Naive thymus-derived CD4-positive, alpha-beta T cell (primary cell): ENCODE data around the gene TMPRSS7. TPM values are rescaled to one million over a fixed set of nuclear protein-coding genes. Genes with fewer than 3 reads are reported as not detected.
A peak's percentile ranks its signal among the peaks of the same experiment; 100 is the strongest.

Source experiments
- ATAC-seq: fragments of 150-1000 bp; cut with Tn5 transposase; 2 replicates; pipeline ENCODE4 v1.10.0; 2021; ENCODE audit warnings: mild to moderate bottlenecking, moderate library complexity
- CTCF ChIA-PET: fragments of 350-600 bp; sonication (Branson Sonifier 250); formaldehyde crosslinking; loops from one replicate; lab custom pipeline; 2021; ENCODE audit warnings: antibody characterized with exemption; lab: Charles Lee
- POLR2A ChIA-PET: fragments of 350-600 bp; sonication (Branson Sonifier 250); formaldehyde crosslinking; loops from one replicate; lab custom pipeline; 2021; ENCODE audit warnings: antibody characterized with exemption, inconsistent platforms; lab: Charles Lee
- DNase-seq, 9 donors: peaks; one replicate each; pipeline versions ENCODE4 v3.0.0 to v3.0.0-alpha.2; 2020 to 2022; ENCODE audit warnings: mixed read lengths in 1 of 9
- H3K27ac ChIP-seq: one replicate; pipeline ENCODE4 v1.7.0; 2013; ENCODE audit warnings: mild to moderate bottlenecking, low read depth, low read length, moderate library complexity
- H3K27me3 ChIP-seq, 2 donors: one replicate each; pipeline ENCODE4 v1.7.0; 2013; ENCODE audit warnings: low read length in 2 of 2, mild to moderate bottlenecking in 2 of 2, moderate library complexity in 2 of 2; ENCODE audit not compliant: control insufficient read depth in 2 of 2, insufficient read depth in 2 of 2
- H3K36me3 ChIP-seq, 3 experiments: 1 replicate in 2 of 3; 2 replicates in 1 of 3; pipeline ENCODE4 v1.7.0; 2013; ENCODE audit warnings: low read length in 3 of 3, mild to moderate bottlenecking in 3 of 3, moderate library complexity in 1 of 3; ENCODE audit not compliant: insufficient read depth in 3 of 3, control insufficient read depth in 2 of 3
- H3K4me1 ChIP-seq, 2 donors: one replicate each; pipeline ENCODE4 v1.7.0; 2013; ENCODE audit warnings: low read length in 2 of 2, mild to moderate bottlenecking in 2 of 2, moderate library complexity in 1 of 2; ENCODE audit not compliant: control insufficient read depth in 2 of 2, insufficient read depth in 2 of 2
- H3K4me3 ChIP-seq: 2 replicates; pipeline ENCODE4 v1.7.0; 2013; ENCODE audit warnings: mild to moderate bottlenecking, low read length
- H3K9me3 ChIP-seq, 3 experiments: 1 replicate in 2 of 3; 2 replicates in 1 of 3; pipeline ENCODE4 v1.7.0; 2013; ENCODE audit warnings: low read length in 3 of 3; ENCODE audit not compliant: control insufficient read depth in 2 of 3
- H3K27ac Mint-ChIP-seq, 9 donors: one replicate each; pipeline ENCODE4 v1.8.0; 2020 to 2022; ENCODE audit warnings: mixed read lengths in 9 of 9, mild to moderate bottlenecking in 8 of 9, moderate library complexity in 5 of 9, inconsistent platforms in 2 of 9
- H3K27me3 Mint-ChIP-seq, 5 donors: one replicate each; pipeline ENCODE4 v1.8.0; 2021 to 2022; ENCODE audit warnings: mixed read lengths in 5 of 5, mild to moderate bottlenecking in 1 of 5
- H3K36me3 Mint-ChIP-seq, 5 donors: one replicate each; pipeline ENCODE4 v1.8.0; 2020 to 2022; ENCODE audit warnings: mixed read lengths in 5 of 5, mild to moderate bottlenecking in 3 of 5, inconsistent platforms in 1 of 5
- H3K4me1 Mint-ChIP-seq, 7 donors: one replicate each; pipeline ENCODE4 v1.8.0; 2020 to 2022; ENCODE audit warnings: mixed read lengths in 7 of 7, mild to moderate bottlenecking in 3 of 7, inconsistent platforms in 1 of 7
- H3K4me3 Mint-ChIP-seq, 10 donors: one replicate each; pipeline ENCODE4 v1.8.0; 2020 to 2022; ENCODE audit warnings: mild to moderate bottlenecking in 10 of 10, mixed read lengths in 10 of 10, moderate library complexity in 6 of 10, inconsistent platforms in 2 of 10
- H3K9me3 Mint-ChIP-seq, 11 donors: one replicate each; pipeline ENCODE4 v1.8.0; 2020 to 2022; ENCODE audit warnings: mixed read lengths in 11 of 11, mild to moderate bottlenecking in 4 of 11, inconsistent platforms in 1 of 11, moderate library complexity in 1 of 11
- intact Hi-C, 2 donors: fragments of 100-400 bp; cut with micrococcal nuclease; formaldehyde crosslinking; loops; one replicate each; pipeline ENCODE4 v1.15.1; 2023
- polyA plus RNA-seq, 2 donors: library from polyadenylated mRNA; unstranded; fragments of 300-500 nt; fragmentation: Illumina TruSeq; gene quantifications; one replicate each; pipeline ENCODE4 v1.2.3, GENCODE V29; 2021
- total RNA-seq, 6 experiments: library from RNA in 5 of 6; stranded (reverse) in 5 of 6; gene quantifications; 1 replicate in 5 of 6; 2 replicates in 1 of 6; pipeline ENCODE4 v1.2.3 and lab custom pipeline; 2021 to 2026

The TMPRSS7 gene
- total and polyA plus RNA-seq, 7 experiments from 2014 or later, result 0.09 TPM; not detected in 6

DNA sequence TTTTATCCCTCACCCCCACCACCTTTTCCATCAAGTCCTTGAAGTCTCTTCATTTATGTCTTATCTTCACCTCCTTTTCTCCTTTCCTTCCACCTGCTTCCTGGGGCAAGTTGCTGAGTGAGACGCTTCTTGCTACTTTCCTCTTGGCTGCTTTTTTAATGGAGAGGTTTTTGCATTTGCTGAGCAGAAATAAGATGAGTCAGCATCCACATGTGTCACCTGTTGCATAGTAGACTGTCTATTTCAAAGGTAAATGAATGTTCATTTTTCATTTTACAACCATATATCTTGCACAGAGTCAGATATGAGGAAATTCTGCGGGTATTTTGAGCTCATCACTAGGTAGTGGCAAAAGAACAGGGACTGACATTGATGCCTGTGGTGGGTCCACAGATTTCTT is 70.2 kb downstream of the TMPRSS7 start:
- no peak overlapping the region for H3K27ac ChIP-seq
- Mint-ChIP-seq H3K36me3 (peaks cover 0 to 11% (median 6%) of the 10 kb centered on the region in 5 donors), H3K27ac (no peak overlapping the region), H3K27me3 (no peaks in the 10 kb centered on the region), H3K9me3 (no peaks in the 10 kb centered on the region), H3K4me1 (peaks cover 0 to 2% (median 0%) of the 10 kb centered on the region in 7 donors), H3K4me3 (no peak overlapping the region)
- intact Hi-C loops, result no loop called here
- no peaks in the 10 kb centered on the region for H3K4me1 ChIP-seq
- ChIA-PET POLR2A (no interaction called here), CTCF (no interaction called here)
- no peaks in the 10 kb centered on the region for H3K36me3 ChIP-seq
- no peaks in the 10 kb centered on the region for H3K9me3 ChIP-seq
- H3K4me3 ChIP-seq, result no peak overlapping the region
- ATAC-seq (no peak), DNase-seq (no peak)
- H3K27me3 ChIP-seq, result no peaks in the 10 kb centered on the region

DNA sequence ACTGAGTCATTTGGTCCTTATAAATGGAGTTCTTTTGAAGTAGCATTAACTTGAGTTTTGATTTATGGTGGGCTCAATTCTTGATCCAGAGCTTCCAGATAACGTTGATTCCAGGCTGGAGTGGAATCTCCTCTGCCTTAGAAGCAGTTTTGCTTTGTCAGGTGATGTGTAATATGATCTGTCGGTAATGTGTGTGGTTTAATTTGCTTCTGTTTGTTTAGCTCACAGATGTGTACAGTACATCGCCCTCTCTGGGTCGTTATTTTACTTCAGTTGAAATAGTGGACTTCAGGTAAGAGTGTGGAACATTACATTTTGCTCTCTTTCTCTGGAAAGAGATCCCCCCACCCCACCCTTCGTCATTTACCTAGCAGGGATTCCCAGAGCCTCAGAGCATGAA is 74.8 kb downstream of the TMPRSS7 start:
- ATAC-seq, result no peak
- DNase-seq, result no peak
- H3K27me3 Mint-ChIP-seq, result no peaks in the 10 kb centered on the region
- H3K4me1 Mint-ChIP-seq, result peaks cover 0 to 12% (median 7%) of the 10 kb centered on the region in 7 donors
- H3K4me1 ChIP-seq, result no peaks in the 10 kb centered on the region
- H3K4me3 Mint-ChIP-seq, result no peak overlapping the region
- no peak overlapping the region for H3K27ac ChIP-seq
- intact Hi-C loops, result no loop called here
- ChIA-PET CTCF (interaction anchor here (1.2 to 4.1 kb wide), 3 partner anchors 28 to 184 kb away, joined by 3 to 36 read pairs (median 21); partner anchors contain the start of gene SLC9C1), POLR2A (interaction anchor here (1.2 kb wide), 1 partner anchor 10 kb away, joined by 3 read pairs; no protein-coding TSS in a partner anchor)
- H3K27ac Mint-ChIP-seq, result peak overlapping the region in 1 of 9 donors; percentile 22
- H3K36me3 ChIP-seq, result no peaks in the 10 kb centered on the region
- no peaks in the 10 kb centered on the region for H3K9me3 Mint-ChIP-seq
- no peak overlapping the region for H3K4me3 ChIP-seq
- peaks cover 0 to 15% (median 0%) of the 10 kb centered on the region in 5 donors for H3K36me3 Mint-ChIP-seq
- H3K27me3 ChIP-seq, result no peaks in the 10 kb centered on the region
- no peaks in the 10 kb centered on the region for H3K9me3 ChIP-seq

DNA sequence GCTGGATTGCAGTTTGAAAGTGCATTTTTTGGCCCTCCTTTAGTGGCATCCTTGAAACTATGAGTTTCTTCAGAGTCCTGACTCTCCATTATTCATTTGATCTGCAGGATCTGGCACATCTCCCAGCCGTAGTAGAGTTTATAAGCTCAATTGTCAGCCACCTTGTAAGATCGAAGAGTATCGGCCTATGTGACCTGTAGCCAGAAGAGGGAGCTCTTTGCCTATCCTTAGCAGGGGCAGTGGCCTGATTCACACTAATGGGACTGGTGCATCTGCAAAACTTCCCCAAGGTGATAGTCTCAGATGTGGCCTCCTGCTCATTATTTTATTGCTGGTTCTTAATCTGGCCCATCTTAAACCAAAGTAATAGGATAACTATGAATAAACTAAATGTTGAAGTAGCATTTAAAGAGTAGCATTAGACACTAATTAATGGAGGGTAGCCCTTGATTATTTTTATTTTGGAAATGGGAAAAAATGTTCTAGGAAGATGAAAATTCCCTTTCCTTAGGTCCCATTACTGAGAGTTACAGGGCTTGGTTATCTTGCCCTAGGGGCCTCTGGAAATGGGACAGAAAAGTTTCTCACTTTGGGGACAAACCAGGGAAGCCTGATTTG is 77.4 kb downstream of the TMPRSS7 start:
- no peaks in the 10 kb centered on the region for H3K27me3 ChIP-seq
- H3K4me1 Mint-ChIP-seq, result peaks cover 2 to 18% (median 9%) of the 10 kb centered on the region in 7 donors
- H3K27ac Mint-ChIP-seq, result peak overlapping the region in 4 of 9 donors; percentile 28 to 48 (median 40)
- peak in 7 of 9 donors; percentile 52 to 75 (median 70) for DNase-seq
- ChIA-PET CTCF (interaction anchor here (0.6 to 4.1 kb wide), 43 partner anchors 10 to 1315 kb away, joined by 3 to 36 read pairs (median 4); partner anchors contain the start of genes BTLA, GCSAM and SLC9C1), POLR2A (interaction anchor here (0.6 to 1.2 kb wide), 5 partner anchors 21 to 449 kb away, joined by 3 to 5 read pairs (median 4); partner anchors contain the start of gene GCSAM)
- peak overlapping the region in 1 of 10 donors; percentile 14 for H3K4me3 Mint-ChIP-seq
- no peaks in the 10 kb centered on the region for H3K4me1 ChIP-seq
- H3K9me3 ChIP-seq, result no peaks in the 10 kb centered on the region
- H3K27ac ChIP-seq, result no peak overlapping the region
- no peaks in the 10 kb centered on the region for H3K9me3 Mint-ChIP-seq
- H3K27me3 Mint-ChIP-seq, result no peaks in the 10 kb centered on the region
- peaks cover 0 to 12% (median 0%) of the 10 kb centered on the region in 5 donors for H3K36me3 Mint-ChIP-seq
- H3K4me3 ChIP-seq, result no peak overlapping the region
- H3K36me3 ChIP-seq, result no peaks in the 10 kb centered on the region
- ATAC-seq, result peak; percentile 96
- intact Hi-C loops, result loop anchor here (1.0 to 5.0 kb wide), 11 partner anchors 17 to 419 kb away; partner anchors contain the start of gene GCSAM (in 2 of the 2)

DNA sequence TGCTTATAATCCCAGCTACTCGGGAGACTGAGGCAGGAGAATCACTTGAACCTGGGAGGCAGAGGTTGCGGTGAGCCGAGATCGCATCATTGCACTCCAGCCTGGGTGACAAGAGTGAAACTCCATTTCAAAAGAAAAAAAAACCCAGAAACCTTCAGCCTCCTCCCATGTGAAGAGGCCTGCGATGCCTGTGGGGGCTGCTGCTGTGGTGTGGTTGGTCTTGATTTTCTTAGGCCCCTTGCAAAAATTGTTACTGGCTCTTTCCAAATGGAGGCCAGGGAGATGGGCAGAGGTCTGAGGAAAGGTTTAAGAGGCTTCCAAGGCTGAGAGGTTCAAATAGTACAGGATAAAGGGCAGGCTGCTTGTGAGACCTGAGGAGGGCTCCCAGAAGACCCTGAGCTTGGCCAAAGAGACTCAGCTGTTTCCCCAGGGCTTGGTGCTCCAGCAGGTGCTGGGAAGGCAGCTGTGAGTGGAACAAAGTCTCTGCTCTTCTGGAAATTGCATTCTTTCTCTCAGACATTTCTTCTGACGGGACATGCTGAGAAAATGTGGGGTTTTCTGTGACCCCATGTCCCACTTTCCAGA is 80.1 kb downstream of the TMPRSS7 start:
- Histone ChIP-seq H3K4me3 (no peak overlapping the region), H3K27ac (no peak overlapping the region), H3K9me3 (no peaks in the 10 kb centered on the region), H3K27me3 (no peaks in the 10 kb centered on the region), H3K36me3 (no peaks in the 10 kb centered on the region), H3K4me1 (peaks cover 0 to 2% of the 10 kb centered on the region in 2 donors)
- ATAC-seq, result no peak
- H3K4me3 Mint-ChIP-seq, result no peak overlapping the region
- intact Hi-C loops, result loop anchor here in 1 of 2 donors (5.0 kb wide), 1 partner anchor 323 kb away; no protein-coding TSS in a partner anchor
- peak overlapping the region in 3 of 9 donors; percentile 13 to 75 (median 19) for H3K27ac Mint-ChIP-seq
- H3K4me1 Mint-ChIP-seq, result peaks cover 15 to 42% (median 33%) of the 10 kb centered on the region in 7 donors
- no peaks in the 10 kb centered on the region for H3K9me3 Mint-ChIP-seq
- peaks cover 0 to 25% (median 3%) of the 10 kb centered on the region in 5 donors for H3K36me3 Mint-ChIP-seq
- H3K27me3 Mint-ChIP-seq, result no peaks in the 10 kb centered on the region
- ChIA-PET POLR2A (no interaction called here), CTCF (interaction anchor here (0.6 kb wide), 2 partner anchors 17 to 481 kb away, joined by 3 read pairs; no protein-coding TSS in a partner anchor)
- no peak for DNase-seq

DNA sequence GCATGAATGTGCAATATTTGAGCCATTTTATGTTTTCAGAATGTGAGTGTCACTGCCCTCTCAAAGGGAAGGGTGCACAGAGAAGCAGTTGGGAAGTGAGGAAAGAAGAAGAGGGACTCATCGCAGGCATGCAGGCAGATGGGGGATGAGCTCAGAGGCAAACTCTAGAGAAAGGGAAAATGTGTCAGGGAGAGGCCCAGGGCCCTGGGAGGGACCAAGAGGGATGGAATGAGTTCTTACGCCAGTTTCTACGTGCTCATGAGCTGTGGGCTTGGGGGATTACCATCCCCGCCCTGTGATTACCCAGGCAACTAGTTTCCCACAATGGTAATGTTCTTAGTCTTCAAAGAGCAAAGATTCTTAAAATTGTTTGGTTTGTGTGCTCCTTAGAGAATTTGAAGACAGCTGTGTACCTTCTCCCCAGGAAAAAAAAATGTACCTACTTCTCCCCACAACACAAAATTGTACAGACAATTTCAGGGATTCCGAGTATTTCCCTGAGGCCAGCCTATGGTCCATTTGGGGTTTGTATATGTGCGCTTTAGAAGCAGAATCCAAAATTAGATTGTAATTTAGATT is 80.7 kb downstream of the TMPRSS7 start:
- no peaks in the 10 kb centered on the region for H3K9me3 ChIP-seq
- CTCF ChIA-PET, result interaction anchor here (0.6 kb wide), 1 partner anchor 17 kb away, joined by 3 read pairs; no protein-coding TSS in a partner anchor

DNA sequence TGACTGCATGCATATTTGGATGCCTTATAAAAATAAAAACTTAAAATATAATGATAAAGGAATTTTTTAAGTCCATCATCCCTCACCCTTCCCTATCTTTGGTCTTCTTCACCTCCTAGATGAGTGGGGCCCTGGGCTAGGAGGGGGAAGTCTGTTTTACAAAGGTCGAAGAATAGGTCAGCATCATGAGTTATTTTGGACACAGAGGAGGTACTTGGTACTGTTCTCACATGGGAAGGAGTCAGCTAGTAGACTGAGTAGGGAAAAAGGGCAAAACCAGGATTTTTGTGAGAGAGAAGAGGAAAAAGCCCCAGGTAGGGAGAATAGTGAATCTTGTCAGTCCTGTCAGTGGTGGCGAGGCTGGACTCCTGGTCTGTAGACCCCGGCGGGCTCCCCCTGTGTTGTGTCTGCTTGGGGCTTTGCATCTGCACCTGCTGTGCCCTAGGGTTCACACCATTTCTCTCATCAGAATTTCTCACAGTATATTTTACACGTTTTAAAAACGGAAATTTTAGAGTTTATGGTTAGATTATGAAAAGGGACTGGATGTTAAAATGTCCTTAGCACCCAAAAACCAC is 81.4 kb downstream of the TMPRSS7 start:
- H3K27ac ChIP-seq, result no peak overlapping the region
- ATAC-seq (no peak), DNase-seq (no peak)
- intact Hi-C loops, result no loop called here
- no peaks in the 10 kb centered on the region for H3K9me3 ChIP-seq
- no peaks in the 10 kb centered on the region for H3K27me3 ChIP-seq
- Mint-ChIP-seq H3K27me3 (no peaks in the 10 kb centered on the region), H3K36me3 (peaks cover 0 to 25% (median 7%) of the 10 kb centered on the region in 5 donors), H3K27ac (peak overlapping the region in 2 of 9 donors; percentile 72 to 75), H3K4me3 (no peak overlapping the region), H3K9me3 (no peaks in the 10 kb centered on the region), H3K4me1 (peaks cover 25 to 54% (median 43%) of the 10 kb centered on the region in 7 donors)
- H3K36me3 ChIP-seq, result no peaks in the 10 kb centered on the region
- H3K4me3 ChIP-seq, result no peak overlapping the region
- POLR2A ChIA-PET, result interaction anchor here (0.5 to 1.0 kb wide), 2 partner anchors 9 to 208 kb away, joined by 3 to 4 read pairs; no protein-coding TSS in a partner anchor
- peaks cover 2 to 12% of the 10 kb centered on the region in 2 donors for H3K4me1 ChIP-seq
- CTCF ChIA-PET, result interaction anchor here (1.2 kb wide), 1 partner anchor 177 kb away, joined by 5 read pairs; no protein-coding TSS in a partner anchor

More for the DNA sequence above, 80.7 kb downstream of the TMPRSS7 start:
- no peak overlapping the region for H3K4me3 ChIP-seq
- Mint-ChIP-seq H3K4me1 (peaks cover 21 to 48% (median 39%) of the 10 kb centered on the region in 7 donors), H3K27me3 (no peaks in the 10 kb centered on the region), H3K9me3 (no peaks in the 10 kb centered on the region), H3K4me3 (peak overlapping the region in 1 of 10 donors; percentile 49), H3K36me3 (peaks cover 0 to 25% (median 4%) of the 10 kb centered on the region in 5 donors), H3K27ac (peak overlapping the region in 2 of 9 donors; percentile 13 to 75)
- no peak for DNase-seq
- no peaks in the 10 kb centered on the region for H3K36me3 ChIP-seq
- intact Hi-C loops, result no loop called here
- POLR2A ChIA-PET, result interaction anchor here (0.5 to 1.0 kb wide), 2 partner anchors 10 to 209 kb away, joined by 3 to 4 read pairs; no protein-coding TSS in a partner anchor
- no peak overlapping the region for H3K27ac ChIP-seq
- no peaks in the 10 kb centered on the region for H3K27me3 ChIP-seq
- peaks cover 0 to 8% of the 10 kb centered on the region in 2 donors for H3K4me1 ChIP-seq
- ATAC-seq, result no peak
